ENCODE results near the gene PSMA7.
"Not testable (repeated sequence)": the region's sequence is repeated elsewhere in the genome, so short reads cannot be mapped to it uniquely, and the experiment has no call there.

PSMA7 gene

DNA sequence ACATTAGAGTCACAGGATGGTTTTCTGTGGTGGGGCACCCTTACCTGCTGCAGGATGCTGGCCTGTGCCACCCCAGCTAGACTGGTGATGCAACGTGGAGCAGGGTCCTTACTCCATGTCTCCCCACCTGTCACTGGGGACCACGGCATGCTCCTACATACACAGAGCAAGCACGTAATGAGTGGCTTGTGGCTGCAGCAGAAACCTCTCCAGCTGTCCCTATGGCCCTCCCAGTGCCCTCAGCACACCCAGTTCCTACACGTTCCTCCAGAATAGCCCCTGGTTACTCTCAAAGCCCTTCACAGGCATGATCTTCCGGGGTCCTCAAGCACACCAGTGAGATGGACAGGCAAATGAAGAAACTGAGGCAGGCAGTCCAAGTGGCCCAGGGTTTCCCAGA is 24.1 kb downstream of the PSMA7 start:
- DNase-seq (ENCODE audit: low spot score): no peak

DNA sequence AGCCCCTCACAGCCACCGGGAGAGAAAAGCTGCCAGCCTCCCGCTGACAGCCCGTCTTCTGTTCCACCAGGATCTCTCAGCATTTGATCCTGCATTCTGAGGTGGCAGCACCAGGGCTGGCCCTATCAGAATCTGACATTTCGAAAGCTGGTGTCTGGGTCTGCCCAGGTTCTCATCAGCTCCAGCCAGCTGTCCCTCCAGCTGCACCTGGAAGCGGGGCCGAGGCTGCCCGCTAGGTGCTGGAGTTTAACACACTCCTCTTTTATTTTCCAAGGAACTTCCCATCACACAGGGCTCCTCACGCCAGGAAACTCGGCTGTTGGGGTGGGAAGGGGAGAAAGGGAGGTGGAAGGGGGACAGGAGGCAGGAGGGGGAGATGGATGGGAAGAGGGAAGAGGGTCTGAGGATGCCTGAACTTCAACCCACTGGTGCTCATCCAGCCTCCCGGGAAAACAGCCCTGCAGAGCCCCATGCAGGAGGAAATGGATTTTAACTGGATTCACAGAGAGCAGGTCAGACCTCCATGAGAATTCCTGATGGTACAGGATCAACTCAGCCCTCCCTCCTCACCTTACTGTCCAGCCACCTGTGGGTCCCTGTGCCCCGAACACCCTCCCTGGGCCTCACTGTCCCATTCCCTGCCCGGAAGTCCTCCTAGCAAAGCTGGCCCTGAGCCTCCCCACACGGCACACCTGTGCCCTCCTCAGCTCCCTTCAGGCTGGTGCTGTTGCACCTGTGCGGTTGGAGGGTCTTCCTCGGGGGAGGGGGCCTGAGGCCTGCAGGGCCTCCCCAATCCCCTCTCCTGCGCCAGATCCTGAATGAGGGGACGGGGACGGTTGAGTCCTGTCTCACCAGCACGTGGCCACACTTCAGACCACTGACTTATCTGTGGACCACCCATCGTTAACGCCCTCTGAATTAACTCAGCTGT is 24.8 kb downstream of the PSMA7 start:
- no peak for DNase-seq (ENCODE audit: low spot score)

DNA sequence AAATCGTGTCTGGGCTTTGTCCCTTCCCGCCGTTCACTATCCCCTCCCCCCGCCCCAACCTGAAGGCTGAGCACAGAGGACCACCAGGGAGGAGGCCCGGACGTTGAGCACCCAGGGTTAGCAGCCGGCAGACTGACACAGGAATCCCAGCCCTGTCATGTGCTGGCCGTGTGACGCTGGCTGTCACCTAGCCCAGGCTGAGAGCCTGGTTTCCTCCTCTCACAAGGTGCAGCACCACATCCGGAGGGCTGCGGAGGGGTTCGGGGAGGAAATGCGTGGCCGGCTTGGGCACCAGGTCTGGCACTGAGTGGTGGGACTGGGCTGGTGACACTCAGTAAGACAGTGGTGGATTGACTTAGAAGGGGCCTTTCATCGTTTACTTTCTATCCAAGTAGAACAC is 25.5 kb downstream of the PSMA7 start:
- peak; percentile 43 for DNase-seq (ENCODE audit: low spot score)

DNA sequence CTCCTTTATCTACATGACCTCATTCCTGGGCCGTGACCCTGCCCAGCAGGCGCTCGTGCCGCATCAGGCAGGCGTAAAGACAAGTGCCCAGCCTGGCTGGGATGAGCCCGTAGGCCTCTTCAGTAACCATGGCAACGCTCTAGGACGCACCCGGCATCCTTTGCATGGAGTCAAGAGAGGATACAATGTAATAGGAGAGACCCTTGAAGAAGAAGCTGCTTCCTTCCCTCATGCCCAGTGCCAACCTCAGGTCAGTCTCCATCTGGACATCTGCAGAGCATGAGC is 25.9 kb downstream of the PSMA7 start:
- no peak for DNase-seq (ENCODE audit: low spot score)

DNA sequence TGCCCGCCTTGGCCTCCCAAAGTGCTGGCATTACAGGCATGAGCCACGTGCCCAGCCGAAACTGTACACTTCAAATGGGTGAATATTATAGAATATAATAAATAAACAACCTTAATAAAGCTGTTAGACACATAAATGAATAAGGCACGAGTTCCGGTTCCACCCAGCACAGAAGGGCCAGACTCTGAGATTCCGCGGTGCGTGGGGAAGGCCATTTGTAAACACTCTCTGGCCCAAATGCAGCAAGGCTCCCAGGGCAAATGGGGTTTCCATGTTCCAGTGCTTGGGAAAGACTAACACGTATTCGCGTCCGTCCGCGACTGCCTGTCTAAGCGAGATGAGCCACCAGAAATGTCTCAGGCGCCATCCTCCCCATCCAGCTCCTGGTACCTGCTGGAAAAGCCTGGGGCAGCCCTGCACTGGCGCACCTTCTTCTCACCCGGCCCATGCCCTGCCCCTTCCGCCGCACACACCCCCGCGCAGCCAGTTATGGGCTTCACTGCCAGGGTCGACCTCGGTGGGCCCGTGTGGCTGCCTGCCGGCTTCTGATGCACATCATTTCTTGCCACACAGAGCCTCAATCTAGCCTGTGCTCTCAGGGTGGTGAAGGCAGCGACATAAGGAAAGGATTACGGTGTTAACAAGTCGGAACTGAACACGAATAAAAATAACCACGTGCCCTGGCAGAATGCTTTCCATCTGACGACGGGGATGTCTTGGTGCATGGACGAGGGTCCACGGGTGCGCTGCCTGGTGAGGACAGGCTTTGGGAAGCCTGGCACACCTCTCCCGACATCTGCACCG is 26.4 kb downstream of the PSMA7 start:
- DNase-seq (ENCODE audit: low spot score): no peak

DNA sequence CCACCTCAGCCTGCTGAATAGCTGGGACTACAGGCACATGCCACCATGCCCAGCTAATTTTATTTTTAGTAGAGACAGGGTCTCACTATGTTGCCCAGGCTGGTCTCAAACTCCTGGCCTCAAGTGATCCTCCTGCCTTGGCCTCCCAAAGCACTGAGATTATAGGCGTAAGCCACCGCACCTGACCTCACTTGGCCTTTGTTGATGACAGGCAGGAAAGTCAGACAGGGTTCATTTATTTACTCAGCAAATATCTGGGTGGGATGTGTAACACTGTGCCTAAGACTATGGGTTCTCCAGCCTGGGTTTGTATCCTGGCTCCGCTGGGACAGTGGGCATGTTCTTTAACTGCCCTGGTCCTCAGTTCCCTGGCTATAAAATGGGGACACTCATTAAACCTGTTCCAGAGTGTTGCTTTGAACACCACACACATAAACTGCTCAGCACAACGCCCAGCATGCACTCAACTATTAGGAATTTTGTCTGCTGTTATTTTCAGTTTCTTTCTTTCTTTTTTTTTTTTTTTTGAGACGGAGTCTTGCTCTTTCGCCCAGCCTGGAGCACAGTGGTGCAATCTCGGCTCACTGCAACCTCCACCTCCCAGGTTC is 27.3 kb downstream of the PSMA7 start:
- not testable (repeated sequence) for DNase-seq (ENCODE audit: low spot score)

DNA sequence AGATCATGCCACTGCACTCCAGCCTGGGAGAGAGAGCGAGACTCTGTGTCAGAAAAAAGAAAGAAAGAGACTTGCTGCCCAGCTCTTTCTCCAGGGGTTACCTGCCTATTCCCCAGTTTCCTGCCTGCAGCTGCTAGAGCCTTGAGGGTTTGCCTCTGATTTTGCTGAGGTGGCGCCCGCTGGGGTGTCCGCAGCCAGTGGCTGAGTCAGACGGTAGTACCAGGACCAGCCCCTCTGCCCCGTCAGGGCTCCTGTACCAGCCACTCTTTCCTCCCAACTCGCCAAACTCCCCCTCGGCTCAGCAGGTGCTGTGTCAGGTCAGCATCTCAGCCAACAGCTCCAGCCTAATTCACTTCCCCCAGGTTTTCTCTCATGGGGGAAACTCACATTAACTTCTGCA is 28.3 kb downstream of the PSMA7 start:
- DNase-seq (ENCODE audit: low spot score): no peak

DNA sequence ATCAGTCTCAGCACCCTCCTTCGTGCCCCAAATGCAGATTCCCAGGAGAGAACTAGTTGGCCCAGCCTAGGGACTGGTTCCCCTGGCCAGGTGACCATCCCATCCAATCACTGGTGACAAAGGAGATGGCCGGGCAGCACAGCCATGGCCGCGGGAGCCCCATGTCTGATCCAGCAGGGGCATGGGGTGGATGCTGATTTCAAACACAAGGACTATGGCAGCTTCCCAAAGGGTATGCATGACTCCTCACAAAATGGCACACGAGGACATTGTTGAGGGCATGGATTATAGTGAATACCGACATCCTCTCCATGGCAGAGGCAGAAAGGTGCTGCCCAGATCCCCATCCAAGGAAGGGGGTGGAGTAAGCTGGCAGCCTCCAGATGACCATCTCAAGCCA is 30.8 kb downstream of the PSMA7 start:
- no peak for DNase-seq (ENCODE audit: low spot score)

DNA sequence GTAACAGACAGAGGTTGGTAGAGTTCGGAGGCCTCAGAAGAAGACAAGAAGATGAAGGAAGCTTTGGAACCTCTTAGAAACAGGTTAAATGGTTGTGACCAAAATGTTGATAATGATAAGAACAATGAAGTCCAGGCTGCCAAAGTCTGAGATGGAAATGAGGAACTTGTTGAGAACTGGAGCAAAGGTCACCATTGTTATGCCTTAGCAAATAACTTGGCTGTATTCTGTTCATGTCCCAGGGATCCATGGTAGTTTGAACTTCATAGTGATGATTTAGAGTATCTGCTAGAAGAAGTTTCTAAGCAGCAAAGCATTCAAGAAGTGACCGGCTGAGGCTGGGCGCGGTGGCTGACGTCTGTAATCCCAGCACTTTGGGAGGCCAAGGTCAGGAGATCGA is 32.0 kb downstream of the PSMA7 start:
- no peak for DNase-seq (ENCODE audit: low spot score)

DNA sequence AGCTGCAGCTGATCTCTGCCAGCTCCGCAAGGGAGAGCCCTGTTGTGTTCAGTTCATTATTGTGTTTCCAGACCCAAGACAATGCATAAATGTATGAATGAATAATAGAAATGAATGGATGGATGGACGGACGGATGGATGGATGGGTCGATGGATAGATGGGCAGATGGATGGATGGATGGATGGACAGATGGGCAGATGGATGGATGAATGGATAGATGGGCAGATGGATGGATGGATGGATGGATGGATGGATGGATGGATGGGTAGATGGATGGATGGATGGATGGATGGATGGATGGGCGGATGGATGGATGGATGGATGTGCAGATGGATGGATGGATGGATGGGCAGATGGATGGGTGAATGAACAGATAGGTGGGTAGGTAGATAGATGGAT is 37.6 kb downstream of the PSMA7 start:
- no peak for DNase-seq (ENCODE audit: low spot score)

DNA sequence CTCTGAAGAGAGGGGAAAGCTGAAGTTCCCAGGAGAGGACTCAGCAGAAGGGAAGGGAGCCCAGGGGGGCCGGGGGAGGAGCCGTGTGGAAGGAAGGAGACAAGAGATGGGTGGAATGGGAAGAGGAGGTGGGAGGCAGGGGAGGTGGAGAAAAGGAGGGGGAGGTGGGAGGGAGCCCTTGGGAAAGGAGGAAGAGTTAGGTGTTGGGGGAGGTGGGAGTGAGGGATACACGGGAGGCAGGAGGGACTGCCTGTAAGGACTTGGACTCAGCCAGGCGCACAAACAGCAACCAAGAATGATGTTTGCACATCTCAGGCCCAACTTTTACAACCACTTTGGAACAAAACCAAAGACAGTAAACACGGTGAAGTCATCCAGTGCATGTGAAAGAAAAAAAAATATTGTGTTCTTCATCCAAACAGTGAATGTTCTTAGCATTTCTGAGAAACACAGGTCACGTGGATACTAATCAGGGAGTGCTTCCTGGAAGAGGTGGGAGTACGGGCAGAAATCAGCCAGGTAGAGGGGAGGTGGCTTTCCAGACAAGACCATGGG is 38.3 kb downstream of the PSMA7 start:
- no peak for DNase-seq (ENCODE audit: low spot score)

DNA sequence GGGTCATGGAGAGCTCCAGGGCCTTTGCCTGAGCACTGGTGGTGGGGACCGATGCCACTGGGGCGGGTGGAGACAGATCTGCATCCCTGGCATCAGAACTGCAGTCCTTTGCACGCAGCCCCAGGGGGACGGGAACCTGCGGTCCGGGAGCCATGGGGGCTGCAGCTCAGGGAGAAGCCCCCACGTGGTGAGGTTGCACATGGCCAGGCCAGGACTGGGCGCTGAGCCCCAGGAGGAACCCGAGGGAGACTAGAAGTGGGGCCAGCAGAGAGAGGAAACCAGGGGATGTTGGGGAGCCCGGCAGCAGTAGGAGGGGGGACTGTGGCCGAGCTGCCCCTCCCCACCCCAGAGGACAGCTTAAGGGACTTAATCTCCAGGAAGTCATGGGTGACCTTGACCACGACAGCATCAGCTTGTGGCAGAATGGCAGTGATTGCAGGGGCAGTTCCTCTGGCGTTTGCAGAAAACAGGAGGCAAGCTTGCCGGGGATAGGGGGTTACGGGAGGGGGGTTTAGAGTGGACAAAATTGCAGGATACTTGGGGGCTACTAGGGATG is 38.9 kb downstream of the PSMA7 start:
- no peak for DNase-seq (ENCODE audit: low spot score)

DNA sequence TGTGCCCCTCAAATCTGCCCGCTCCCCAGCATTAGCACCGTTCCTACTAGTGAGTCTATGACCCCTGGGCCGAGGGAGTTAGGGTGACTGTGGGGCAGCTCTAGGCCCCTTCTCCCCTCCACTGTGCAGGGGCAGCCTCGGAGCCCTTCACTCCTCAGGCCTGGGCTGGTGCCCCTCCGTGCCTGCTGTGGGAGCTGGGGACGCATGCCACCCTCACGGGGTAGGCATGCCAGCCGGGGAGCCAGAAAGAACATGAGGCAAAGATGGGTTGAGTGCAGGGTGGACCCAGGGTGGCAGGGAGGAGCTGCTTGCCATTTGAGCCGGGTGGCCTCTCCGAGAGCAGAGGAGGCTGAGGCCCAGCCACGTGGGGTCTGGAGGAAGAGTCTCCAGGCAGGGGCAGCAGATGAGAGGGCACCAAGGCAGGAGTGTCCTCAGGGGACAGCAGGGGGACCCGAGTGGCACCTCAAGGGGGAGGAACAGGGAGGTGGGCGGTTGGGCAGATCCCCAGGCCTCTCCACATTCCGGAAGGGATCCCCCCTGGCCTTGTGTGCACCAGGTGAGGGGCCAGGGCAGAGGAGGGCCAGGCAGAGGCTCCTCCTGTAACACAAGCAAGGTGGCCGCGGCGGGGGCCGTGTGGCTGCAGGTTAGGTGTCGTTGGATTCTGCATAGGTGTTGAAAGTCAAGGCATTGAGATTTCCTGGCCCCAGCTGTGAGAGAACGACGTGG is 39.5 kb downstream of the PSMA7 start:
- no peak for DNase-seq (ENCODE audit: low spot score)

DNA sequence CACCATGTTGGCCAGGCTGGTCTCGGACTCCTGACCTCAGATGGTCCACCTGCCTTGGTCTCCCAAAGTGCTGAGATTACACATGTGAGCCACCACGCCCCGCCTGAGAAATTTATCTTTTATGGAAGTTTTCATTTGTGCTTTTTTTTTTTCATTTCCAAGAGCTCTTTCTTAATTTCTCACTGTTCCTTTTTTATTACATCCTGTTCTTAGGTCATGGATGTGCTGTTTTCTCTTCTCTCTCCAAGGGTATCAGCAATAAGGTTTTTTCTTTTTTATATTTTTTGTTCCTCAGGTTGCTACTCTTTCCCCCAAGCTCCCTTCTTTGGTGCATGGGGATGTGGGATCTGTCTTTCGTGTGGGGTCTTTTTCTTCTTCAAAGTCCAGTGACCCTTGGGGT is 42.1 kb downstream of the PSMA7 start:
- no peak for DNase-seq (ENCODE audit: low spot score)

DNA sequence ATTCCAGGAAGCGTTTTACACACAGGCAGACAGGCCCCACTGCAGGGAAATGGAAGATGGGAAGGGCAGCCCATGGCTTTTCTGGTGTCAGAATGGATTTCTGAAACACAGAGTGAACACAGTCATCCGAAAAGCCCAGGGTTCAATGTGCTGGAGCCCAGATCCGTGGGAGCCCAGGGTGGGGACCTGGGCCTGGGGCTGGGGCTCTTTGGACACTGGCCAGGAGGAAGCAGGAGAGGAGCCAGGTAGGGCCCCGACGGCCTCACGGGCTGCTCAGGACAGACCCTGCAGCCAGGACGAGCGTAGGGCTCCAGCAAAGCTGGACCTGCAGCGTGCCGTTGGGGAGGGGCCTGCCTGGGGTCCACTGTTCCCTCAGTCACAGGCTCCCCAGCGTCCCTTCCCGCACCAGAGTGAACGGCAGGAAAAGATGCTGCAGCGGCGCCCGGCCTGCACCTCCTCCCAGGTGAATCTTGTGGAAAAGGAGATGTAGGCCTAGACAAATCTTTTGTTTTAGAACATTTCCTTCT is 45.2 kb downstream of the PSMA7 start:
- DNase-seq (ENCODE audit: low spot score): no peak

DNA sequence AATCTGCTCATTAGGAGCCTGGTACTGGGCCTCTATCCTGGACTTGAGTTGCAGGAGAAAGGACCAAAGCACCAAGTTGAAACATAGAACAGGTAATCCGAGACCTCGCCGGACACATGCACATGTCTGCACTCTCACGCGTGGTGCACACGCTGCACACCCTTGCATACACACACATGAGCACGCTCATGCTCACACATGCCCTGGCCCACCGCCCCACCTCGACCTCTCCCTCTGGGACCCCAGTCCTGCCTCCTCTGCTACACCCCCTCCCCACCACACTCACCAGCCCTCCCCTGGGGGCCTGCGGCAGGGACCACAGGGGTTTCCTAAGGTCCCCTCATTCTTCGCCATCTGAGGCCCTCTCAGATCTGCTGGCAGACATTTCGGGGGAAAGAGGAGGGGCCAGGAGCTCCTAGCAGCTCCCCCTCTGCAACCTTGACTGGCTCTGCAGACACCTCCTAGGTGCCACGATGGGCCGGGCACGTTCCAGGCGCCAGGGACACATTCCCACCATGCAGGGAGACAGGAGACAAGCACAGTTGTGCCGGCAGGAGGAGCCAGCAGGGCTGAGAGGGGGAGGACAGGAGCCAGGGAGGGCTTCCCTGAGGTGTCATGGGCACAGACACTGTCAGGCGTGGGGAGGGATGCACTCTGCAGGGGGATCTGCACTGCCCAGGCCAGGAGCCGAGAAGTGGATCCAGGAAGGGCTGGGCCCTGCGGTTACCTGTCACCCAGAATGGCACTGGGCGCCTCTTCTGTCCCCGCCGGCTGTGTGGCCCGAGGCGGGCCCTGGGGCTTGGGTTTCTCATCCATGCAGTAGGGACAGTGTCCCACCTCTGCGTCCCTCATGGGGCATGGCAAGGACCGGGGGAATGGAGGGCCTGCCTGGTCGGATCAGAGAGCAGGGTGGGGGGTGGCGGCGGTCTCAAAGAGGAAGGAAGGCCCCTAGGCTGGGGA is 46.5 kb downstream of the PSMA7 start:
- no peak for DNase-seq (ENCODE audit: low spot score)

DNA sequence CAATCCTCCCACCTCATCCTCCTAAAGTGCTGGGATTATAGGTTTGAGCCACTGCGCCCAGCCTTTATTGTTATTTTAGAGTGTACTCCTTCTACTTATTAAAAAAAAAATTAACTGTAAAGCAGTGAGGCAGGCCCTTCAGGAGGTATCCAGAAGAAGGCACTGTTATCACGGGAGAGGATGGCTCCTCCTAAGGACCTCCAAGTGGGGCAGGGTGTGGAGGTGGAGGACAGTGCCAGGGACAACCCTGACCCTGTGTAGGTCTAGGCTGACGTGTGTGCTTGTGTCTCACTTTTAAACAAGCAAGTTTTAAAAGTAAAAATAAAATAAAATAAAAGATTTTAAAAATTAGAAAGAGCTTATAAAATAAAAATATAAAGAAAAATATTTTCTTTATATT is 53.8 kb downstream of the PSMA7 start:
- no peak for DNase-seq (ENCODE audit: low spot score)

DNA sequence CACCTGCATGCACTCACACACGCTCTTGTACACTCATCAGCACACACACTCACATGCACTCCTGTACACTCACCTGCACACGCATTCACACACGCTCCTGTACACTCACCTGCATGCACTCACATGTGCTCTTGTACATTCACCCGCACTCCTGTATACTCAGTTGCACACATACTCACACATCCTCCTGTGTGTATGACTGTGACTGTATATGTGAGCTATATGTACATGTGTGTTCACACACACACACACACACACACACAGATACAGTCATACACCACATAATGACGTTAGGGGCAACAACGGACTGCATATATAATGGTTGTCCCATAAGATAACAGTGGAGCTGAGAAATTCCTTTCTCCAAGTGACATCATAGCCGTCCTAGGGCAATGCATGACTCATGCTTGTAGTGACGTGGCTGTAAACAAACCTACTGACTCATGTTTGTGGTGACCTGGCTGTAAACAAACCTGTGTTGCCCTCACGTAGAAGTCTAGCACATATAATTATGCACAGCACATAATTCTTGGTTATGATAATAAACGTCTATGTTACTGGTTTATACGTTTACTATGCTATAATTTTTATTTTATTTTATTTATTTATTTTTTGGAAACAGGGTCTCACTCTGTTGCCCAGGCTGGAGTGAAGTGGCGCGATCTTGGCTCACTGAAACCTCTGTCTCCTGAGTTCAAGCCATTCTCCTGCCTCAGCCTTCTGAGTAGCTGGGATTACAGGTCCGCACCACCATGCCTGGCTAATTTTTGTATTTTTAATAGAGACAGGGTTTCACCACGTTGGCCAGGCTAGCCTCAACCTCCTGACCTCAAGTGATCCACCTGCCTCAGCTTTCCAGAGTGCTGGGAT is 54.7 kb downstream of the PSMA7 start:
- peak; percentile 19 for DNase-seq (ENCODE audit: low spot score)

DNA sequence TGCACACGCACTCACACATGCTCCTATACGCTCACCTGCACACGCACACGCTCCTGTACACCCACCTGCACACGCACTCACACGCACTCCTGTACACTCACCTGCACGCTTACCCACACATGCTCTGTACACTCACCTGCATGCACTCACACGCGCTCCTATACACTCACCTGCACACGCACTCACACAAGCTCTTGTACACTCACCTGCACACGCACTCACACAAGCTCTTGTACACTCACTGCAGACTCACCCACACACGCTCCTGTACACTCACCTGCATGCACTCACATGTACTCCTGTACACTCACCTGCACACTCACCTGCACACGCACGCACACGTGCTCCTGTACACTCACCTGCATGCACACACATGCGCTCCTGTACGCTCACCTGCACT is 55.6 kb downstream of the PSMA7 start:
- no peak for DNase-seq (ENCODE audit: low spot score)

Measured in activated CD4-positive, alpha-beta T cell treated with anti-CD3 and anti-CD28 coated beads, Interleukin-2, Interleukin-4, amounts not matched to agents 100 ng/mL and 50 ng/mL, durations not matched to agents 16 hours and 8 hours (primary cell).